Measurements from ENCODE around the gene UCK1.

The UCK1 gene

GRCh38 chr9:131523451-131524435, 7.3 kb downstream of the UCK1 start:
- no peak for DNase-seq

GRCh38 chr9:131523086-131523388, 8.0 kb downstream of the UCK1 start:
- DNase-seq: no peak

- no peak for DNase-seq
These were observed 8.6 kb downstream of the UCK1 start for GRCh38 chr9:131522257-131523085.

GRCh38 chr9:131521822-131522221, 9.2 kb downstream of the UCK1 start:
- no peak for DNase-seq

GRCh38 chr9:131521203-131521602, 9.9 kb downstream of the UCK1 start:
- DNase-seq: no peak

GRCh38 chr9:131520503-131520902, 10.6 kb downstream of the UCK1 start:
- DNase-seq: no peak

GRCh38 chr9:131518553-131518952, 12.5 kb downstream of the UCK1 start:
- DNase-seq: no peak

GRCh38 chr9:131517761-131518190, 13.3 kb downstream of the UCK1 start:
- no peak for DNase-seq

- no peak for DNase-seq
These were observed 14.1 kb downstream of the UCK1 start for GRCh38 chr9:131516930-131517329.

- DNase-seq: peak; percentile 30
These were observed 15.0 kb downstream of the UCK1 start for GRCh38 chr9:131516100-131516499.

- peak; percentile 55 for DNase-seq
These were observed 15.5 kb downstream of the UCK1 start for GRCh38 chr9:131515559-131516031.

GRCh38 chr9:131513177-131513576, 17.9 kb downstream of the UCK1 start:
- DNase-seq: no peak

GRCh38 chr9:131511880-131512279, 19.2 kb downstream of the UCK1 start:
- no peak for DNase-seq

GRCh38 chr9:131511416-131511815, 19.6 kb downstream of the UCK1 start:
- DNase-seq: peak; percentile 27

- DNase-seq: no peak
These were observed 26.1 kb downstream of the UCK1 start for GRCh38 chr9:131505012-131505411.

- peak; percentile 56 for DNase-seq
These were observed 27.2 kb downstream of the UCK1 start for GRCh38 chr9:131503626-131504465.

GRCh38 chr9:131502781-131503625, 28.1 kb downstream of the UCK1 start, which contains the start of gene POMT1:
POMT1 (plus strand) TSS chr9:131502918; CDS start chr9:131504219, 1,301 bp downstream.
- peak; percentile 60 for DNase-seq

GRCh38 chr9:131500939-131501541, 30.0 kb downstream of the UCK1 start:
- peak; percentile 70 for DNase-seq

- peak; percentile 6 for DNase-seq
These were observed 30.7 kb downstream of the UCK1 start for GRCh38 chr9:131500377-131500776.

- no peak for DNase-seq
These were observed 31.8 kb downstream of the UCK1 start for GRCh38 chr9:131499254-131499767.

- no peak for DNase-seq
These were observed 34.1 kb downstream of the UCK1 start for GRCh38 chr9:131496844-131497405.

Data from MV-4-11 (cell line).